OCI-LY7 (cell line): ENCODE results near the gene SERPINE1. TPM values are rescaled to one million over a fixed set of nuclear protein-coding genes. Genes with fewer than 3 reads are reported as not detected.

Experiments used
- BruUV-seq: library from RNA; stranded (reverse); fragments of 400-500 nt; replicated peaks from 2 replicates; lab custom pipeline; 2021; lab: Mats Ljungman, UMichigan
- CTCF ChIA-PET: fragments of 300-600 bp; sonication (Branson Sonifier 250); formaldehyde crosslinking; loops from one replicate; lab custom pipeline; 2022; ENCODE audit warnings: antibody characterized with exemption; ENCODE audit not compliant: unreplicated experiment; lab: Charles Lee
- POLR2A ChIA-PET: fragments of 300-600 bp; sonication (Branson Sonifier 250); formaldehyde crosslinking; loops from one replicate; lab custom pipeline; 2022; ENCODE audit warnings: antibody characterized with exemption; lab: Charles Lee
- DNase-seq: peaks from one replicate; pipeline ENCODE4 v3.0.0-alpha.2; 2015; ENCODE audit warnings: low spot score
- H2AFZ ChIP-seq: fragments of 200-600 bp; sonication (generic), shearing (Covaris generic); 2 replicates; pipeline ENCODE4 v1.6.1; 2014; ENCODE audit warnings: mild to moderate bottlenecking, antibody characterized with exemption, low read length, moderate library complexity
- H3K27ac ChIP-seq: fragments of 200-600 bp; sonication (generic); 2 replicates; pipeline ENCODE4 v1.5.1; 2014; ENCODE audit warnings: mixed run types, low read depth, mild to moderate bottlenecking, moderate library complexity, low read length, inconsistent platforms; ENCODE audit not compliant: poor library complexity, severe bottlenecking
- H3K36me3 ChIP-seq: fragments of 200-600 bp; sonication (generic); 2 replicates; pipeline ENCODE4 v1.6.1; 2014; ENCODE audit warnings: mild to moderate bottlenecking, antibody characterized with exemption, low read length, moderate library complexity, mixed read lengths; ENCODE audit not compliant: insufficient read depth
- H3K4me1 ChIP-seq: fragments of 200-600 bp; sonication (generic); 2 replicates; pipeline ENCODE4 v1.5.1; 2014; ENCODE audit warnings: mild to moderate bottlenecking, low read length; ENCODE audit not compliant: insufficient read depth, poor library complexity, severe bottlenecking
- H3K4me2 ChIP-seq: fragments of 200-600 bp; sonication (generic); 2 replicates; pipeline ENCODE4 v1.6.1; 2014; ENCODE audit warnings: mild to moderate bottlenecking, low read length
- H3K4me3 ChIP-seq: fragments of 200-600 bp; sonication (generic); 2 replicates; pipeline ENCODE4 v1.5.1; 2014; ENCODE audit warnings: mild to moderate bottlenecking, low read depth, low read length; ENCODE audit not compliant: poor library complexity, severe bottlenecking
- H3K79me2 ChIP-seq: fragments of 200-600 bp; sonication (generic); 2 replicates; pipeline ENCODE4 v1.6.1; 2016; ENCODE audit warnings: low read depth, mild to moderate bottlenecking, low read length, moderate library complexity, mixed read lengths; ENCODE audit not compliant: insufficient read depth
- H3K9me2 ChIP-seq: fragments of 200-600 bp; sonication (generic); 2 replicates; pipeline ENCODE4 v1.6.1; 2016; ENCODE audit warnings: mild to moderate bottlenecking, low read length, mixed read lengths; ENCODE audit not compliant: insufficient read depth
- H3K9me3 ChIP-seq: fragments of 200-600 bp; sonication (generic); 2 replicates; pipeline ENCODE4 v1.6.1; 2014; ENCODE audit warnings: mild to moderate bottlenecking, mixed run types, low read length, mixed read lengths
- H4K20me1 ChIP-seq: fragments of 200-600 bp; sonication (generic); 2 replicates; pipeline ENCODE4 v1.6.1; 2014; ENCODE audit warnings: mild to moderate bottlenecking, antibody characterized with exemption, low read length, moderate library complexity, mixed read lengths; ENCODE audit not compliant: insufficient read depth
- CTCF ChIP-seq: fragments of 200-600 bp; sonication (generic); conservative IDR thresholded peaks from 2 replicates; pipeline ENCODE4 v1.5.1; 2014; ENCODE audit warnings: mild to moderate bottlenecking, antibody characterized with exemption, low read length, moderate library complexity, mixed read lengths
- EZH2phosphoT487 ChIP-seq: fragments of 200-600 bp; sonication (generic); IDR thresholded peaks from 2 replicates; pipeline ENCODE4 v1.6.1; 2018; ENCODE audit warnings: low read depth, borderline replicate concordance, mild to moderate bottlenecking, mixed run types, antibody characterized with exemption, low read length, moderate library complexity, mixed read lengths
- intact Hi-C: fragments of 100-400 bp; cut with micrococcal nuclease; formaldehyde crosslinking; loops from one replicate; pipeline ENCODE4 v1.10.0; 2022; ENCODE audit not compliant: unreplicated experiment
- total RNA-seq, 2 experiments: library from RNA; depleted of rRNA in 1 of 2; stranded (reverse); fragments of >200 nt in 1 of 2; shearing (Covaris generic) in 1 of 2; gene quantifications; 2 replicates each; pipeline ENCODE4 v1.2.3, GENCODE V29; 2014 to 2022

Gene SERPINE1
- total RNA-seq, 2 experiments from 2014 or later: 0.42 TPM; not detected in 1

- CTCF ChIA-PET: no interaction called here
Observed at GRCh38 chr7:101113836-101114235, 13.1 kb upstream of the SERPINE1 start.

GRCh38 chr7:101114492-101114891, 12.4 kb upstream of the SERPINE1 start:
- H3K27ac ChIP-seq: no peak overlapping the region
- no peak for TF ChIP-seq CTCF
- no peak for TF ChIP-seq EZH2phosphoT487
- no peak overlapping the region for H2AFZ ChIP-seq
- H4K20me1 ChIP-seq: no peaks in the 10 kb centered on the region
- ChIA-PET POLR2A (no interaction called here), CTCF (no interaction called here)
- intact Hi-C loops: no loop called here
- BruUV-seq: no TSS peak
- DNase-seq: no peak
- H3K9me2 ChIP-seq: no peaks in the 10 kb centered on the region
- no peak overlapping the region for H3K4me3 ChIP-seq
- no peaks in the 10 kb centered on the region for H3K79me2 ChIP-seq
- H3K36me3 ChIP-seq: no peaks in the 10 kb centered on the region
- H3K4me2 ChIP-seq: no peak overlapping the region
- H3K9me3 ChIP-seq: no peaks in the 10 kb centered on the region
- no peaks in the 10 kb centered on the region for H3K4me1 ChIP-seq

More at GRCh38 chr7:101113836-101114235, 13.1 kb upstream of the SERPINE1 start:
- H2AFZ ChIP-seq: no peak overlapping the region
- no peaks in the 10 kb centered on the region for H4K20me1 ChIP-seq
- H3K9me2 ChIP-seq: no peaks in the 10 kb centered on the region
- no peaks in the 10 kb centered on the region for H3K79me2 ChIP-seq
- no peaks in the 10 kb centered on the region for H3K9me3 ChIP-seq
- TF ChIP-seq CTCF (no peak), EZH2phosphoT487 (no peak)
- H3K4me2 ChIP-seq: no peak overlapping the region
- POLR2A ChIA-PET: interaction anchor here (1.1 kb wide), 1 partner anchor 12 kb away, joined by 3 read pairs; no protein-coding TSS in a partner anchor
- no TSS peak for BruUV-seq
- no peak overlapping the region for H3K27ac ChIP-seq
- H3K36me3 ChIP-seq: no peaks in the 10 kb centered on the region
- no peak for DNase-seq
- H3K4me3 ChIP-seq: no peak overlapping the region
- no peaks in the 10 kb centered on the region for H3K4me1 ChIP-seq
- intact Hi-C loops: no loop called here

GRCh38 chr7:101115215-101115614, 11.7 kb upstream of the SERPINE1 start:
- no peak for DNase-seq
- H3K9me3 ChIP-seq: no peaks in the 10 kb centered on the region
- no peak overlapping the region for H2AFZ ChIP-seq
- H3K36me3 ChIP-seq: no peaks in the 10 kb centered on the region
- H3K27ac ChIP-seq: no peak overlapping the region
- no TSS peak for BruUV-seq
- H4K20me1 ChIP-seq: no peaks in the 10 kb centered on the region
- no peak overlapping the region for H3K4me2 ChIP-seq
- H3K79me2 ChIP-seq: no peaks in the 10 kb centered on the region
- no peaks in the 10 kb centered on the region for H3K4me1 ChIP-seq
- ChIA-PET CTCF (no interaction called here), POLR2A (no interaction called here)
- no peaks in the 10 kb centered on the region for H3K9me2 ChIP-seq
- no peak overlapping the region for H3K4me3 ChIP-seq
- intact Hi-C loops: no loop called here
- TF ChIP-seq EZH2phosphoT487 (no peak), CTCF (no peak)
